Neural cell (in vitro differentiated cells): ENCODE data around the gene TOX2. TPM values are rescaled to one million over a fixed set of nuclear protein-coding genes. Genes with fewer than 3 reads are reported as not detected.

Experiments used
- H2AFZ ChIP-seq: fragments of 200-600, 300-800 bp; sonication (generic), shearing (Covaris generic); 2 replicates; pipeline ENCODE4 v1.6.0; 2014; ENCODE audit warnings: low read depth, mild to moderate bottlenecking, antibody characterized with exemption, low read length, moderate library complexity
- H3F3A ChIP-seq: fragments of 200-600 bp; shearing (Covaris generic); 2 replicates; pipeline ENCODE4 v1.6.1; 2016; ENCODE audit warnings: mild to moderate bottlenecking, moderate library complexity, mixed read lengths, antibody characterized with exemption, low read length; ENCODE audit not compliant: insufficient read depth, poor library complexity, severe bottlenecking
- H3K27ac ChIP-seq: fragments of 200-600, 300-800 bp; sonication (generic), shearing (Covaris generic); 2 replicates; pipeline ENCODE4 v1.5.1; 2014; ENCODE audit warnings: mild to moderate bottlenecking, low read length, moderate library complexity
- H3K27me3 ChIP-seq: fragments of 300-800, 200-600 bp; sonication (generic), shearing (Covaris generic); 2 replicates; pipeline ENCODE4 v1.6.0; 2014; ENCODE audit warnings: mild to moderate bottlenecking, low read depth, low read length, moderate library complexity; ENCODE audit not compliant: insufficient read depth
- H3K36me3 ChIP-seq: fragments of 300-800, 200-600 bp; sonication (generic), shearing (Covaris generic); 2 replicates; pipeline ENCODE4 v1.5.1; 2014; ENCODE audit warnings: mild to moderate bottlenecking, antibody characterized with exemption, low read length, moderate library complexity; ENCODE audit not compliant: insufficient read depth
- H3K4me2 ChIP-seq: fragments of 300-800, 200-600 bp; sonication (generic), shearing (Covaris generic); 2 replicates; pipeline ENCODE4 v1.6.0; 2014; ENCODE audit warnings: mild to moderate bottlenecking, low read length
- H3K4me3 ChIP-seq: fragments of 300-800, 200-600 bp; sonication (generic), shearing (Covaris generic); 2 replicates; pipeline ENCODE4 v1.5.1; 2014; ENCODE audit warnings: mild to moderate bottlenecking, low read length, moderate library complexity
- H3K79me2 ChIP-seq: fragments of 200-600 bp; shearing (Covaris generic); replicated peaks from 2 replicates; pipeline ENCODE4 v1.6.0; 2014; ENCODE audit warnings: mild to moderate bottlenecking, low read length, moderate library complexity; ENCODE audit not compliant: insufficient read depth
- H3K9ac ChIP-seq: fragments of 300-800, 200-600 bp; sonication (generic), shearing (Covaris generic); 2 replicates; pipeline ENCODE4 v1.6.1; 2016; ENCODE audit warnings: mild to moderate bottlenecking, low read length, mixed read lengths
- H3K9me2 ChIP-seq: fragments of 200-600 bp; shearing (Covaris generic); 2 replicates; pipeline ENCODE4 v1.6.1; 2016; ENCODE audit warnings: mild to moderate bottlenecking, low read length, mixed read lengths; ENCODE audit not compliant: insufficient read depth
- H3K9me3 ChIP-seq: fragments of 200-600, 300-800 bp; sonication (generic), shearing (Covaris generic); 2 replicates; pipeline ENCODE4 v1.6.1; 2016; ENCODE audit warnings: mild to moderate bottlenecking, mixed run types, low read length, moderate library complexity, mixed read lengths
- H4K20me1 ChIP-seq: fragments of 200-600 bp; shearing (Covaris generic); 2 replicates; pipeline ENCODE4 v1.6.1; 2016; ENCODE audit warnings: mild to moderate bottlenecking, mixed run types; ENCODE audit not compliant: insufficient read depth
- CTCF ChIP-seq: fragments of 450-650 bp; IDR thresholded peaks from 2 replicates; pipeline ENCODE4 v1.5.1; 2014; ENCODE audit warnings: antibody characterized with exemption, mild to moderate bottlenecking, moderate library complexity; ENCODE audit not compliant: poor library complexity, severe bottlenecking
- EP300 ChIP-seq: fragments of 450-650 bp; conservative IDR thresholded peaks from 2 replicates; pipeline ENCODE4 v1.6.1; 2014; ENCODE audit warnings: antibody characterized with exemption, mild to moderate bottlenecking, moderate library complexity; ENCODE audit not compliant: poor library complexity, severe bottlenecking
- EZH2 ChIP-seq: fragments of 200-600, 300-800 bp; shearing (Covaris generic), sonication (generic); IDR thresholded peaks from 2 replicates; pipeline ENCODE4 v1.6.1; 2014; ENCODE audit warnings: antibody characterized with exemption, low read length, borderline replicate concordance, mild to moderate bottlenecking; ENCODE audit not compliant: insufficient read depth, poor library complexity, severe bottlenecking
- MXI1 ChIP-seq: fragments of 450-650 bp; conservative IDR thresholded peaks from 2 replicates; pipeline ENCODE4 v1.6.1; 2014; ENCODE audit warnings: antibody characterized with exemption, mild to moderate bottlenecking; ENCODE audit not compliant: poor library complexity, severe bottlenecking
- POLR2AphosphoS5 ChIP-seq: IDR thresholded peaks from 2 replicates; pipeline ENCODE4 v1.6.1; 2012
- RAD21 ChIP-seq: fragments of 450-650 bp; conservative IDR thresholded peaks from 2 replicates; pipeline ENCODE4 v1.6.1; 2014; ENCODE audit warnings: antibody characterized with exemption, mild to moderate bottlenecking, moderate library complexity
- REST ChIP-seq: IDR thresholded peaks from 2 replicates; pipeline ENCODE4 v1.6.1; 2012; ENCODE audit warnings: borderline replicate concordance
- SMC3 ChIP-seq: fragments of 450-650 bp; conservative IDR thresholded peaks from 2 replicates; pipeline ENCODE4 v1.6.1; 2014; ENCODE audit warnings: antibody characterized with exemption, mild to moderate bottlenecking, moderate library complexity; ENCODE audit not compliant: poor library complexity
- TAF1 ChIP-seq: IDR thresholded peaks from 2 replicates; pipeline ENCODE4 v1.6.1; 2012; ENCODE audit warnings: low read depth
- polyA plus RNA-seq: library from polyadenylated mRNA; depleted of rRNA; stranded (reverse); fragments of >200 nt; gene quantifications from 2 replicates; pipeline ENCODE4 v1.2.3, GENCODE V29; 2014

Gene TOX2
- polyA plus RNA-seq, 1 donor from 2014 or later, result 0.89 TPM

- Histone ChIP-seq H3K9me2 (no peaks in the 10 kb centered on the region), H3K27me3 (no peaks in the 10 kb centered on the region), H4K20me1 (no peaks in the 10 kb centered on the region), H3K9me3 (no peaks in the 10 kb centered on the region), H2AFZ (no peak overlapping the region), H3F3A (no peaks in the 10 kb centered on the region), H3K79me2 (no peaks in the 10 kb centered on the region), H3K4me2 (no peak overlapping the region), H3K27ac (no peak overlapping the region), H3K9ac (no peak overlapping the region), H3K4me3 (no peak overlapping the region), H3K36me3 (no peaks in the 10 kb centered on the region)
- TF ChIP-seq POLR2AphosphoS5 (no peak), CTCF (no peak), EZH2 (no peak), RAD21 (no peak), TAF1 (no peak), EP300 (no peak)
These were observed 21.6 kb downstream of the TOX2 start for GRCh38 chr20:43936104-43936770.

GRCh38 chr20:43936805-43937204, 22.2 kb downstream of the TOX2 start:
- no peaks in the 10 kb centered on the region for H3K9me2 ChIP-seq
- H3F3A ChIP-seq, result no peaks in the 10 kb centered on the region
- H3K27ac ChIP-seq, result no peak overlapping the region
- no peaks in the 10 kb centered on the region for H3K79me2 ChIP-seq
- H3K36me3 ChIP-seq, result no peaks in the 10 kb centered on the region
- TF ChIP-seq SMC3, result no peak
- no peak for TF ChIP-seq EZH2
- TF ChIP-seq CTCF, result no peak
- no peak for TF ChIP-seq REST
- TF ChIP-seq RAD21, result no peak
- no peak for TF ChIP-seq EP300
- TF ChIP-seq TAF1, result no peak
- no peak for TF ChIP-seq MXI1
- TF ChIP-seq POLR2AphosphoS5, result no peak
- no peaks in the 10 kb centered on the region for H4K20me1 ChIP-seq
- no peaks in the 10 kb centered on the region for H3K9me3 ChIP-seq
- H3K27me3 ChIP-seq, result no peaks in the 10 kb centered on the region
- H3K4me2 ChIP-seq, result no peak overlapping the region
- H3K4me3 ChIP-seq, result no peak overlapping the region
- no peak overlapping the region for H2AFZ ChIP-seq
- no peak overlapping the region for H3K9ac ChIP-seq
